Astrocyte (in vitro differentiated cells and primary cell): Measurements from ENCODE around the gene RAB27B. TPM values are rescaled to one million over a fixed set of nuclear protein-coding genes. Genes with fewer than 3 reads are reported as not detected.
"Not testable (repeated sequence)": the region's sequence is repeated elsewhere in the genome, so short reads cannot be mapped to it uniquely, and the experiment has no call there.

Experiments used
- DNase-seq: peaks from one replicate; pipeline ENCODE4 v3.0.0-alpha.2; 2010; ENCODE audit warnings: low read depth
- FAIRE-seq: peaks from 2 replicates; lab custom pipeline; 2011; peaks lifted over from hg19 to GRCh38; lab: Jason Lieb, UNC
- H2AFZ ChIP-seq: 2 replicates; pipeline ENCODE4 v1.6.0; 2012; ENCODE audit warnings: low read depth, low read length, inconsistent platforms
- H3K27ac ChIP-seq: 2 replicates; pipeline ENCODE4 v1.5.1; 2011; ENCODE audit warnings: low read depth, low read length, inconsistent platforms
- H3K27me3 ChIP-seq: 2 replicates; pipeline ENCODE4 v1.6.0; 2011; ENCODE audit warnings: low read length, inconsistent platforms; ENCODE audit not compliant: insufficient read depth
- H3K36me3 ChIP-seq: 2 replicates; pipeline ENCODE4 v1.5.1; 2011; ENCODE audit warnings: low read length, inconsistent platforms; ENCODE audit not compliant: insufficient read depth
- H3K4me1 ChIP-seq: 2 replicates; pipeline ENCODE4 v1.5.1; 2011; ENCODE audit warnings: low read length, inconsistent platforms; ENCODE audit not compliant: insufficient read depth
- H3K4me2 ChIP-seq: 2 replicates; pipeline ENCODE4 v1.6.0; 2012; ENCODE audit warnings: low read length, inconsistent platforms
- H3K4me3 ChIP-seq: 2 replicates; pipeline ENCODE4 v1.5.1; 2011; ENCODE audit warnings: low read depth, mild to moderate bottlenecking, low read length, inconsistent platforms; ENCODE audit not compliant: insufficient read depth
- H3K79me2 ChIP-seq: 2 replicates; pipeline ENCODE4 v1.6.0; 2012; ENCODE audit warnings: mild to moderate bottlenecking, low read length, inconsistent platforms; ENCODE audit not compliant: insufficient read depth
- H3K9ac ChIP-seq: 2 replicates; pipeline ENCODE4 v1.6.0; 2012; ENCODE audit warnings: mild to moderate bottlenecking, low read length, inconsistent platforms
- H3K9me3 ChIP-seq: 2 replicates; pipeline ENCODE4 v1.5.1; 2012; ENCODE audit warnings: low read depth, mild to moderate bottlenecking, low read length, inconsistent platforms; ENCODE audit not compliant: insufficient read depth
- H4K20me1 ChIP-seq: 2 replicates; pipeline ENCODE4 v1.6.0; 2012; ENCODE audit warnings: low read length, inconsistent platforms; ENCODE audit not compliant: insufficient read depth
- H3K27ac Mint-ChIP-seq: one replicate; pipeline ENCODE4 v1.8.0; 2021; ENCODE audit warnings: mild to moderate bottlenecking, mixed read lengths; ENCODE audit not compliant: unreplicated experiment
- H3K27me3 Mint-ChIP-seq: one replicate; pipeline ENCODE4 v1.8.0; 2021; ENCODE audit warnings: low read depth, mixed read lengths; ENCODE audit not compliant: unreplicated experiment
- H3K36me3 Mint-ChIP-seq: one replicate; pipeline ENCODE4 v1.8.0; 2021; ENCODE audit warnings: low read depth, mixed read lengths; ENCODE audit not compliant: unreplicated experiment
- H3K4me1 Mint-ChIP-seq: one replicate; pipeline ENCODE4 v1.8.0; 2021; ENCODE audit warnings: low read depth, mixed read lengths; ENCODE audit not compliant: unreplicated experiment
- H3K4me3 Mint-ChIP-seq: one replicate; pipeline ENCODE4 v1.8.0; 2021; ENCODE audit warnings: mild to moderate bottlenecking, moderate library complexity, mixed read lengths; ENCODE audit not compliant: unreplicated experiment
- H3K9me3 Mint-ChIP-seq: one replicate; pipeline ENCODE4 v1.8.0; 2021; ENCODE audit warnings: mild to moderate bottlenecking, mixed read lengths; ENCODE audit not compliant: unreplicated experiment
- EZH2 ChIP-seq: IDR thresholded peaks from 2 replicates; pipeline ENCODE4 v1.6.1; 2012; ENCODE audit warnings: mild to moderate bottlenecking, low read length, inconsistent platforms; ENCODE audit not compliant: insufficient read depth
- total RNA-seq: library from RNA; stranded (reverse); gene quantifications from 2 replicates; pipeline ENCODE4 v1.2.1, GENCODE V29; 2021
- TF ChIP-seq, protein P1 (sequence below): IDR thresholded peaks from 2 replicates; pipeline ENCODE4 v1.5.1; 2011; ENCODE audit warnings: low read depth, mild to moderate bottlenecking, inconsistent platforms, low read length, moderate library complexity; ENCODE audit not compliant: insufficient read depth

RAB27B gene
- total RNA-seq, 1 donor from 2014 or later, result 0.91 TPM

DNA sequence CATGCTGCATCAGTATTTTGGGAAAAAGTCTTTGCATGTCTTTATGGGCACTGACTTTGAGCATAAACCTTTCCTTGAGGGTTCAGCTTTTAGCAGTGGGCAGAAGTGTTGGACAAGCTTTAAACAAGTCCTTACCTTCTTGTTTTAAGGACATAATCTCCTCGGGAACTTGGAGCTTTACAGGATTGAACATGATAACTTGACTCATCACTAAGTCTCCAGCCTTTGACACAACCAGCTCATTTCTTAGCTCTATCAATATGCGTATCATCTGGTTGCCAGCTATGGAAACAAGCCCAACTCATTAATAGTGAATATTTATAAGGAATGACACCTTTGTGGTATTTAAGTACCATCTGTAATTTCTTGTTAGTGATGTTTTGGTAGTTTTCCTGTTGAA, 21.0 kb upstream of the RAB27B start:
- Mint-ChIP-seq H3K4me3 (no peak overlapping the region), H3K4me1 (peaks cover 4% of the 10 kb centered on the region), H3K9me3 (no peaks in the 10 kb centered on the region), H3K36me3 (no peaks in the 10 kb centered on the region), H3K27me3 (peaks cover 2% of the 10 kb centered on the region), H3K27ac (no peak overlapping the region)
- TF ChIP-seq EZH2, result no peak
- TF ChIP-seq, protein P1, sequence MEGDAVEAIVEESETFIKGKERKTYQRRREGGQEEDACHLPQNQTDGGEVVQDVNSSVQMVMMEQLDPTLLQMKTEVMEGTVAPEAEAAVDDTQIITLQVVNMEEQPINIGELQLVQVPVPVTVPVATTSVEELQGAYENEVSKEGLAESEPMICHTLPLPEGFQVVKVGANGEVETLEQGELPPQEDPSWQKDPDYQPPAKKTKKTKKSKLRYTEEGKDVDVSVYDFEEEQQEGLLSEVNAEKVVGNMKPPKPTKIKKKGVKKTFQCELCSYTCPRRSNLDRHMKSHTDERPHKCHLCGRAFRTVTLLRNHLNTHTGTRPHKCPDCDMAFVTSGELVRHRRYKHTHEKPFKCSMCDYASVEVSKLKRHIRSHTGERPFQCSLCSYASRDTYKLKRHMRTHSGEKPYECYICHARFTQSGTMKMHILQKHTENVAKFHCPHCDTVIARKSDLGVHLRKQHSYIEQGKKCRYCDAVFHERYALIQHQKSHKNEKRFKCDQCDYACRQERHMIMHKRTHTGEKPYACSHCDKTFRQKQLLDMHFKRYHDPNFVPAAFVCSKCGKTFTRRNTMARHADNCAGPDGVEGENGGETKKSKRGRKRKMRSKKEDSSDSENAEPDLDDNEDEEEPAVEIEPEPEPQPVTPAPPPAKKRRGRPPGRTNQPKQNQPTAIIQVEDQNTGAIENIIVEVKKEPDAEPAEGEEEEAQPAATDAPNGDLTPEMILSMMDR, result no peak
- Histone ChIP-seq H3K4me3 (no peak overlapping the region), H3K9me3 (no peaks in the 10 kb centered on the region), H2AFZ (no peak overlapping the region), H3K36me3 (no peaks in the 10 kb centered on the region), H3K4me2 (no peak overlapping the region), H3K27ac (no peak overlapping the region), H3K79me2 (no peaks in the 10 kb centered on the region), H3K27me3 (no peaks in the 10 kb centered on the region), H4K20me1 (no peaks in the 10 kb centered on the region), H3K4me1 (no peaks in the 10 kb centered on the region), H3K9ac (no peak overlapping the region)
- DNase-seq (no peak), FAIRE-seq (no peak)

DNA sequence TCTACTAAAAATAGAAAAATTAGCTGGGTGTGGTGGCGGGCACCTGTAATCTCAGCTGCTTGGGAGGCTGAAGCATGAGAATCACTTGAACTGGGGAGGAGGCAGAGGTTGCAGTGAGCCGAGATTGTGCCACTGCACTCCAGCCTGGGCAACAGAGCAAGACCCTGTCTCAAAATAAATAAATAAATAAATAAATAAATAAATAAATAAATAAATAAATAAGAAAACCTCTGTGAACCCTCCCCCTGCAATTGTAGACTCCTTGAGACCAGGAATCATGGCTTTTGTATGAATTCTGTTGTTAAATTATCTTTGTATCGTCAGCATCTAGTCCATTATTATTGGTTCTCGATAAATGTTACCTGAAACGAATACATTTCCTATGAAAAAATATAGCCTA, 17.6 kb upstream of the RAB27B start:
- not testable (repeated sequence) for H3K4me1 ChIP-seq, H3K9me3 Mint-ChIP-seq, H3K36me3 Mint-ChIP-seq, H3K27ac Mint-ChIP-seq, DNase-seq, H3K4me1 Mint-ChIP-seq, H3K27me3 ChIP-seq, H3K27ac ChIP-seq, H3K79me2 ChIP-seq, H3K4me3 ChIP-seq, H2AFZ ChIP-seq, H3K4me2 ChIP-seq, H3K9ac ChIP-seq, H3K9me3 ChIP-seq, H3K36me3 ChIP-seq, H3K27me3 Mint-ChIP-seq, FAIRE-seq, H4K20me1 ChIP-seq, H3K4me3 Mint-ChIP-seq

DNA sequence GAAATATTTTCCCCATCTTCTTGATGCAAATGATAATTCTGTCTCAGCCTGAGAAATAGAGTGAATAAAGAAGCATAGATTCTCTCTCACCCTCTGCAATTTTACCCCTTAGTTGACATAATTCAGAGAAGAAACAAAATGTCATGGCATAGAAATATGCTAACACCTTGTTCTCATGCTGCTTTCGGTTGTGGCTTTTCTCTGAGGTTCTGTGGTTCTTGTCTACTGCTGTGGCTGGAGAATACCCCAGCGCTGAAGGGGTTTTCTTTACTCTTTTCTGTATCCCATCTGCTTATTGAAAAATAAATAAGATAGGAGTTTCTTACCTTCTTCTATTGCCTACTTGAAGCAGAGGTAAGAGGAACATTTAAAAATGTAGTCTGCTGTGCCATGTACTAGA, 15.4 kb upstream of the RAB27B start:
- H3K9me3 ChIP-seq, result no peaks in the 10 kb centered on the region
- H3K27me3 Mint-ChIP-seq, result no peaks in the 10 kb centered on the region
- H3K4me2 ChIP-seq, result no peak overlapping the region
- no peak for FAIRE-seq
- H3K4me1 Mint-ChIP-seq, result no peaks in the 10 kb centered on the region
- no peaks in the 10 kb centered on the region for H3K27me3 ChIP-seq
- H3K27ac Mint-ChIP-seq, result no peak overlapping the region
- H3K79me2 ChIP-seq, result no peaks in the 10 kb centered on the region
- no peak overlapping the region for H3K27ac ChIP-seq
- H3K9me3 Mint-ChIP-seq, result no peaks in the 10 kb centered on the region
- H3K36me3 ChIP-seq, result no peaks in the 10 kb centered on the region
- no peaks in the 10 kb centered on the region for H3K36me3 Mint-ChIP-seq
- TF ChIP-seq EZH2, result no peak
- TF ChIP-seq, protein P1, result no peak
- no peak overlapping the region for H3K4me3 Mint-ChIP-seq
- H3K4me1 ChIP-seq, result no peaks in the 10 kb centered on the region
- no peak overlapping the region for H2AFZ ChIP-seq
- no peak overlapping the region for H3K4me3 ChIP-seq
- no peaks in the 10 kb centered on the region for H4K20me1 ChIP-seq
- no peak overlapping the region for H3K9ac ChIP-seq
- DNase-seq, result no peak
